NCI-H2107 (cell line): ENCODE measurements around the gene SPAG6.
"Not testable (repeated sequence)": the region's sequence is repeated elsewhere in the genome, so short reads cannot be mapped to it uniquely, and the experiment has no call there.

Source experiments
- DNase-seq: peaks from one replicate; lab custom pipeline; 2025; lab: John Stamatoyannopoulos, UW

Gene SPAG6

GRCh38 chr10:22345301-22346095 is at the start of gene SPAG6:
Gene SPAG6 (plus strand): TSS chr10:22345496. CDS start chr10:22345612, 116 bp downstream.
- peak; percentile 38 for DNase-seq

GRCh38 chr10:22301193-22301592 is 44.1 kb upstream of the SPAG6 start:
- DNase-seq = no peak

GRCh38 chr10:22303461-22303860 is 41.8 kb upstream of the SPAG6 start:
- no peak for DNase-seq

DNA sequence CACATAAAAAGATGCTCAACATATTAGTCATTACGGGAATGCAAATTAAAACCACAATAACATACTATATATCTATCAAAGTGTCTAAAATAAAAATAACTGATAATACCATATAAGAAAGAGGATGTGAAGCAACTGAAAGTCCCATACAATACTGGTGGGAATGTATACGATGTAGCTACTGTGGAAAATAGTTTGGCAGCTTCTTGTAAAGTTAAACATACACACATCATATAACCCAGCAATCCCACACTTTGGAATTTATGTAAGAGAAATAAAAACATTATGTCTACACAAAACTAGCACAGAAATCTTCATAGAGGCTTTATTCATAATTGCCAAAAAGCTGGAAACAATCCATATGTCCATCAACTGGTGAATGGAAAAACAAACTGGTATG is 39.6 kb upstream of the SPAG6 start:
- DNase-seq = no peak

- DNase-seq = no peak
Measured at GRCh38 chr10:22308390-22308789, 36.9 kb upstream of the SPAG6 start.

GRCh38 chr10:22309180-22310000 is 35.9 kb upstream of the SPAG6 start:
- DNase-seq = no peak

DNA sequence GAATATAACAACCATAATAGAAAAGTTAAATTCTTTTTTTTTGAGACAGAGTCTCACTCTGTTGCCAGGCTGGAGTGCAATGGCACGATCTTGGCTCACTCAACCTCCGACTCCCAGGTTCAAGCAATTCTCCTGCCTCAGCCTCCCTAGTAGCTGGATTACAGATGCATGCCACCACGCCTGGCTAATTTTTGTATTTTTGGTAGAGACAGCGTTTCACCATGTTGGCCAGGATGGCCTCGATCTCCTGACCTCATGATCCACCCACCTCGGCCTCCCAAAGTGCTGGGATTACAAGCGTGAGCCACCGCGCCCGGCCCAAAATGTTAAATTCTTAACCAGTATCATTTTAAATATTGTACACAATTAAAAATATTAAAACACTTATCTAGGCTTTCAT is 35.3 kb upstream of the SPAG6 start:
- DNase-seq = not testable (repeated sequence)

GRCh38 chr10:22310928-22311327 is 34.4 kb upstream of the SPAG6 start:
- no peak for DNase-seq

DNA sequence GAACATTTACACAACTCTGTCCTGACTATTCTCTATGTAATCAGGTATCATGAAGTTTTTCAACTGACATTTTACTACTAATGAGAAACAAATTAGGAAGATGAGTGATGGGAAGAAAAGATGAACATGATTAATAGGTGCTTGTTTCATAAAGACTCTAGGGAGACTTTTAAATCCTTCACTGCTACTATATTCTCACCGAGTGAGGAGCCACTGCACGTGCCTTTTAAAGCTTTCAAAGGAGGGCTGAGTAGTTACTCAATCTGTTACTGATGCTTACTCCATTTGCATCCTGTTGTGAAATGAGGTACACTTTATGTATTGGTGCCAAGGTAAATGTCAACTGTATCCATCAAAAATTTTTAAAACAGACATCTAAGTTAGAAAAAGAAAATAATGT is 30.4 kb upstream of the SPAG6 start:
- no peak for DNase-seq

GRCh38 chr10:22315455-22316285 is 29.6 kb upstream of the SPAG6 start:
- no peak for DNase-seq

GRCh38 chr10:22316286-22317075 is 28.8 kb upstream of the SPAG6 start, which contains the start of gene COMMD3:
Gene COMMD3 (plus strand): TSS chr10:22316388. CDS start chr10:22316418, 30 bp downstream.
- peak; percentile 71 for DNase-seq

DNA sequence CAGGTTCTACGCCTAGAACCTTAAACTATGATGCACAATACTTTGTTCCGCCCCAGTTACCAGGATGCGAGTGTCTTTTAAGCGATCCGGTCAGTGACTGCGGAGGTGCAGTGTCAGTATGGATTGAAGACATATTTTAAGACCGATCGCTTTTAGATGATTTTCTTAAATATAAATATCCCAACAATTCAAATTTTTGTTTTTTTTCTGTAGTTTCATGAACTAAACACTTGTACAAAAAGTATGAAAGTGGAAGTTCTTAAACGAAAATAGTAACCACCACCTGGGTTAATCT is 28.3 kb upstream of the SPAG6 start:
- DNase-seq = no peak

DNA sequence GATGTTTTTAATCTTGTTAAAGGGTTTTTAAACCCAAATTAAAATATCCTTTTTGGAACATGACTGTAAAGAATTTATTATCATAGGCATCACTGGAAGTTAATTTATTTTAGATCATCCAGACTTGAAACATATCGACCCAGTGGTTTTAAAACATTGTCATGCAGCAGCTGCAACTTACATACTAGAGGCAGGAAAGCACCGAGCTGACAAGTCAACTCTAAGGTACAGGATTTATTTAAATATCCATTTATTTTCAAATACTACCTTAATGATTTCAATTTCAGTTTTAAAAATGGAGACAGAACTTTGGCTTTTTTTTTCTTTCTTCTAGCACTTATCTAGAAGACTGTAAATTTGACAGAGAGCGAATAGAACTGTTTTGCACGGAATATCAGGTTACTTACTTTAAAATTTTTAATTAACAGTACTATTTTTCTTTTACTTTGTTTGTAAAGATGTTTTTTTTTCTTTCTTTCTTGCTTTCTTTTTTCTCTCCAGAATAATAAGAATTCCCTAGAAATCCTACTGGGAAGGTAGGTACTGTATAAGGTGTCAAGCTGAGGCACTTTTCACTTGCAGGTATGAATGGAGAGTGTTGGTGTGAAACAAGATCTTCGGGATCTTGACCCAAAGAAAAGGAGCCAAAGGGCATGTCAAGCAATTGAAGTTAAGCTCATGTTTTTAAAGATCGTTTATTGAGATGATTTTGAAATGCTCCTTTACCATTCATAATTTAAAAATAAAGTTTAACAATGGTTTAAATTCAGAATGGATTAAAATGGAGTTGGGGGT is 27.3 kb upstream of the SPAG6 start:
- DNase-seq = no peak

- DNase-seq = no peak
Measured at GRCh38 chr10:22318772-22319171, 26.5 kb upstream of the SPAG6 start.

DNA sequence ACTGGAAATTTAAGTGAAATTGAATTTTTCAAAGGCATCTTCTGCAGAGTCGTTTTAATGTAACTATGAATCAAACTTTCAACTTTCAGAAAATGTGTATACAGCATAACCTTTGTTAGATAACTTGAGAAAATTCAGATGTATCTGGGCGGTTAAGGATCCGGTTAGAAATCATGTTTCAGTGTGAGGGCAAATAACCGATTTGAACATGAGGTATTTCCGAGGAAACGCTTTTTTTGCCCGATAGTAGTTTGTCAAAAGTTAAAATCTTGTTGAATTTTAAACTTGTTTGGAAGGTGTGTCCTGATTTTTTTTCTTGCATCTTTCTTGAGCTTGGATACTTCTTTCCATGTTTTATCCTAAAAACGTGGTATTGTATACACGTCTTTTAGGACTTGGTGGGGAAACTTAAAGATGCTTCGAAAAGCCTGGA is 25.7 kb upstream of the SPAG6 start:
- no peak for DNase-seq

DNA sequence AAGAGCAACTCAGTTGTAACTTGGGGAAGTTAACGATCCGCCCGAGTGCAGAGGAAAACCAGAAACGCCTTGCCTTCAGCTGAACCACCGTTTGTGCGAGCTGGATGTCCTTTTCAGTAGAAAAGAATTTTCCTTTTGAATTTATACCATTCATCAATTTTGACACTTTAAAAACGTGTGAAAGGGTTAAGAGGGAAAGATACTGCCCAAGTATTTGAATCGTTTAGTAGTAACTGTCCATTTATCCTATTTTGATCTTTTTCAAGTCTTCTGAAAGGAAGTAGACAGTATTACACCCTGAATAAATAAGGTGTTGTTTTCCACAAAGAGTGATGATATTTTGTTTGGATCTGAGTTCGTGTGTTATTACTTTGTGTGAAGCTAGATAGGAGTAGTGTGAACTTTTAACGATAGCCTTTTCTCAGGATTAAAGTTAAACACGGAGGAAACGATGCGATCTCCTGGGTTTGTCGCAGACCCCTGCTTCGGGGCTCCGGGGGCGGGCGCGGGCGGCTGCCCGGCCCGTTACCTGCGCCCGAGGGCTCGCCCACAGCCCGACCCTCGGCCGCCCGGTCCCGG is 25.2 kb upstream of the SPAG6 start:
- no peak for DNase-seq

- peak; percentile 19 for DNase-seq
Measured at GRCh38 chr10:22320591-22321155, 24.6 kb upstream of the SPAG6 start, which contains the start of gene BMI1. Gene BMI1 (plus strand): TSS chr10:22321099. CDS start chr10:22326450, 5,351 bp downstream.

- no peak for DNase-seq
Measured at GRCh38 chr10:22321156-22321923, 24.0 kb upstream of the SPAG6 start.
